Measurements from ENCODE around the gene ABCG4.
"Not testable (repeated sequence)": the region's sequence is repeated elsewhere in the genome, so short reads cannot be mapped to it uniquely, and the experiment has no call there.

The ABCG4 gene

DNA sequence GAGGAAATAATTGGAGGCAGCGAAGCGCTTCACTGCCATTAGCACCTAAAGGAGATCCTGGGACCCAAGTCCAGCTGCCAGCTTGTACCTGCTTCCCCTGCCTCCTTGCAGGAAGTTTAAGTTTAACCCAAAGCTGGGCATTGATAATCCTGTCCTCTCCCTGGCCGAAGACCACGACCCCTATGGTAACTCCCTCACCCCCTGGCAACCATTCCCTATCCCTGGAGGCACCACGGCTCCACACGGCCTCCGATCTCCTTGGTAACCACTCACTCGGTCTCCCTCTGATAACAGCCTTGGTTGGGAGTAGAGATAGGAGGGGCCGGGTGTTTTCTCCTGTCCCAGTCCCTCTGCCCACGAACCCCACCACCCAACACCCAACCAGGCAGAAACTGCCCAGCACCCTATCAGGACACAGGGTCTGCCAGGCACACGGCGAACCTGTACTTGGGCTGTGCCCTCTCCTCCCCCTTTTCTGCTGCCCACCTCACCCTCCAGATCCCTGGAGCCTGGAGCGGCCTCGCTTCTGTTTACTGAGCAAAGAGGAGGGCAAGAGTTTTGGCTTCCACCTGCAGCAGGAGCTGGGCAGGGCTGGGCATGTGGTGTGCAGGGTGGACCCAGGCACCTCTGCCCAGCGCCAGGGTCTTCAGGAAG, 37.3 kb downstream of the ABCG4 start:
- DNase-seq: no peak

DNA sequence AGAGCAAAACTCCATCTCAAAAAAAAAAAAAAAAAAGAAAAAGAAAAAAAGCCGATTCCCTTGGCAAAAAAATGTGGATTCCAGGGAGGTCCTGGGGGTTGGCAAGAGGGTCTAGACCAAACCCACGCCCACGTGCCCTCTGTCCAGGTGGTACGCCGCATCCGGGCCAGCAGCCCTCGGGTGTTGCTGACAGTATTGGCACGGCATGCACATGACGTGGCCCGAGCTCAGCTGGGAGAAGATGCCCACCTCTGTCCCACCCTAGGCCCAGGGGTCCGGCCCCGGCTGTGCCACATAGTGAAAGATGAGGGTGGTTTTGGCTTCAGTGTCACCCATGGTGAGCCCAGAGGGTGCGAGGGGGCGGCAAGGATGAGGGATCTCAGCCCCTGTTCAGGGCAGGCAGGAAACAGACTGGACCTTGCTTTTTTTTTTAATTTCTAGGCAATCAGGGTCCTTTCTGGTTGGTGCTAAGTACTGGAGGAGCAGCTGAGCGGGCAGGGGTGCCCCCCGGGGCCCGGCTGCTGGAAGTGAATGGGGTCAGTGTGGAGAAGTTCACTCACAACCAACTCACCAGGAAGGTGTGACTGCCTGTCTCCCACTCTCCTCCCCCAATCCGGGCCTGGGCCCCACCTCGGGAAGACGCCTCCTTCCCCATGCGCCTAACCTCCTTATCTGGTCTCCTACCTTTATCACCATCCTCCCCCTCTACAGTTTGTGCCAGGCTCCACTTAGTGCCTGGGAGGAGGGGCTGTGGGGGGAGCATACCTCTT, 38.5 kb downstream of the ABCG4 start:
- DNase-seq: no peak

DNA sequence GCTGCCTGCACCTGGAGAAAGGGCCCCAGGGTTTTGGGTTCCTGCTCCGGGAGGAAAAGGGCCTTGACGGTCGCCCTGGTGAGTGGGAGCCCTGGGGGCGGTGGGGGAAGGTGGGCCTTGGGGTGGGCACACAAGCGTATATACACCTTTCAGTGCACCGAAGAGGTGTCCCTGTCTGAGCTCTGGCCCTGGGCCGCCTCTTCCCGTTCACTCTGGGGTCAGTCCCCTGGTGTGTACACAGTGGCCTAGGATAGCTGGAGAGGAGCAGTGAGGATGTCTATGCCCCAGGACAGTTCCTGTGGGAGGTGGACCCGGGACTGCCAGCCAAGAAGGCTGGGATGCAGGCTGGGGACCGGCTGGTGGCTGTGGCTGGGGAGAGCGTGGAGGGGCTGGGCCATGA, 39.2 kb downstream of the ABCG4 start:
- DNase-seq: no peak

DNA sequence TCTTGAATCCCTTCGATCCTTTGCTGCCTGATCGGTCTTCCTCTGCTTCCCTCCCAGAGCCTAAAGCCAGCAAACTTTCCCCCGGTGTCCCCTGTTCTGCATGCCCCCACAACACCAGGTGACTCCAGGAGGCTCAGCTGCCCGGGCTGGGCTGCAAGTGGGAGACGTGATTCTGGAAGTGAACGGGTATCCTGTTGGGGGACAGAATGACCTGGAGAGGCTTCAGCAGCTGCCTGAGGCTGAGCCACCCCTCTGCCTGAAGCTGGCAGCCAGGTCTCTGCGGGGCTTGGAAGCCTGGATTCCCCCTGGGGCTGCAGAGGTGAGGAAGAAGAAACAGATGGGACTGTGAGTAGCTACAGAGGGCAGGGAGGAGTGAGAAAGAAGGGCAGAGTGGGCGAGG, 40.0 kb downstream of the ABCG4 start:
- no peak for DNase-seq

DNA sequence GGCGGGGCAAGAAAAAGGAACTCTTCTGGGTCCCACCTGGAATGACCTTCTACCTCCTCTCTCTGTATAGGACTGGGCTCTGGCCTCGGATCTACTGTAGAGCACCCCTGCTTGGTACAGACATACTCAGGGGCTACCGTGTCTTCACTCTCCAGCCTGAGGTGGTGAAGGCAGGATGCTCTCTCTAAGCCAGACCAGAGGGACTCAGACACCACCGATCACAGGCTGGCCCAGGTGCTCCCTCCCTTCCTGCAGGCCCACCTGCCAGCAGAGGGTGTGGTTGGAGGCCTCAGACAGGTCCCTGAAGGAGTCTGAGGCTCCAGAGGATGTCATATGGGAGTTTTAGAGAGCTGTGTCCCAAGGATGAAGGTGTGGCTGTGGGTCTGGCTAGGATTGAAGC, 40.5 kb downstream of the ABCG4 start:
- no peak for DNase-seq

DNA sequence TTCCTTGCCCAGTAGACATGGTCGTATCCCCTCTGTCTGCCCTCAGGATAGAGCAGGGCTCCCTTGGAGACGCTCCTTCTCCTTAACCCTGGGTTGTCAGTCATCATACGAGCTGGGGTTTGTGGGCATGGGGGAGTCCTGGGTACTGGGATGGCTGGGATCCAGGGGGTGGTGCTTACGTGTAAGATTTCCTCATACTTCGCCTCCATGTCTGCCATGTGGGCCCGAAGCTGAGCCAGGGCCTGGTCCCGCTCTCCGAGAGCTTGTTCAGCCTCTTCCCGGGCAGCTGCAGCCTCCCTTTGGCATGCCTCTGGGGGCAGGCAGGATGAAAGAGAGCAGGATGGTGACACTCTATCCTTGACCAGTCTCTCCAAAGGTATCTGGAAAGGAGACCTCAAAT, 41.7 kb downstream of the ABCG4 start:
- DNase-seq: no peak

DNA sequence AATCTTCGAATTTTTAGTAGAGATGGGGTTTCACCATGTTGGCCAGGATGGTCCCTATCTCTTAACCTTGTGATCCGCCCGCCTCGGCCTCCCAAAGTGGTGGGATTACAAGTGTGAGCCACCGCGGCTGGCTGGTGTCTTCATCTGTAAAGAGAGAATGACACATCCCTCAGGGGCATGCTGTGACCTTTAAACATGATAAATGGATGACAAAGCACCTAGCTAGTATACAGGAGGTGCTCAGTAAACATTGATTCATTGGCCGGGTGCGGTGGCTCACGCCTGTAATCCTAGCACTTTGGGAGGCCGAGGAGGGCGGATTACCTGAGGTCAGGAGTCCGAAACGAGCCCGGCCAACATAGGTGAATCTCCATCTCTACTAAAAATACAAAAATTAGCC, 42.4 kb downstream of the ABCG4 start:
- DNase-seq: not testable (repeated sequence)

DNA sequence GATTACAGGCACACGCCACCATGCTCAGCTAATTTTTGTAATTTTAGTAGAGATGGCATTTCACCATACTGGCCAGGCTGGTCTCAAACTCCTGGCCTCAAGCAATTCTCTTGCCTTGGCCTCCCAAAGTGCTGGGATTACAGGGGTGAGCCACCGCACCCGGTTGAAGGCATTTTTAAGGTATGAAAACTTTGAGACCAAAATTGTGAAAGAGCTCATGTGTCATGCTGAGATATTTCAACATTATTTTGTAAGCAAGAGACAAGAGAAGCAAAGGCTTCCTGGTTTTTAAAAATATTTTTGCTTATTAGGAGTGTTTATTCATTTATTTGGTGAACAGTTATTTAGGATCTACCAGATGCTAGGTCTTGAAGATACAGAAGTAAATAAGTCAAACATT, 43.3 kb downstream of the ABCG4 start:
- DNase-seq: no peak

DNA sequence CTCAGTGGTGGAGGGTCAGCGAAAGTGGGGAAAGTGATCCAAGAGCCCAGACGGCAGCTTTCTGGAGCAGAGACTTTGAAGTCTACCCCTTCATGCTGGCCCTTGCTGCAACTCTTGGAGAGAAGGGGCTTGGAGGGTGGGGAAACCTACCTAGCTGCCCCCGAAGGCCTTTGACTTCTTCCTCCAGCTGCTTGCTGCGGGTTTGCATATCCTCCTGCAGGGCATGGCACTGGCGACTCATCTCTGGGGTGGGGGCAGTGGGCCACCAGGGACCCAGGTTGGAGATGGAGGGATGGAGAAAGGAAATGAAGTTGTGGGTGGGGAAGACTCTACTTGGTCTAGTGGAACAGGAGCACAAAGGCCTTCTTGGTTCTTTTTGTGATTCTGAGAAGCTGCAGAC, 44.1 kb downstream of the ABCG4 start:
- no peak for DNase-seq

DNA sequence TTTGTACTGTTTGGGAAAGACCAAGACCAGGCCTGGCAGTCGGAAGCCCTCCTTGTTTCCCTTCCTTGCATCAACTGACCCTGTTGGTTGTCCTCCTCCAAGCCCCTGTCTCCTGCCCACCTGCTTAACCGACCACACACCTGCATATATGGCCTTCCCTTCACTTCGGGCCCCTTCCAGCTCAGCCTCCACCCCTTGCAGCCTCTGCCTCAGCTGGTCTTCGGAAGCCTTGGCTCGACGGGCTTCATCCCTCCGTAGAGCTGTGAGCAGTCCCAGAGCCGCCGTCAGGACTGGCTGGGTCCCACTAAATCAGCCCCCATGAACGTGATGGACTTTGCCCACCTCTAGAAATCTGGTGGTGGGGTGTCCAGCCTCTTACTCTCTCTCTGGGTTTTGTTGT, 44.8 kb downstream of the ABCG4 start:
- DNase-seq: no peak

DNA sequence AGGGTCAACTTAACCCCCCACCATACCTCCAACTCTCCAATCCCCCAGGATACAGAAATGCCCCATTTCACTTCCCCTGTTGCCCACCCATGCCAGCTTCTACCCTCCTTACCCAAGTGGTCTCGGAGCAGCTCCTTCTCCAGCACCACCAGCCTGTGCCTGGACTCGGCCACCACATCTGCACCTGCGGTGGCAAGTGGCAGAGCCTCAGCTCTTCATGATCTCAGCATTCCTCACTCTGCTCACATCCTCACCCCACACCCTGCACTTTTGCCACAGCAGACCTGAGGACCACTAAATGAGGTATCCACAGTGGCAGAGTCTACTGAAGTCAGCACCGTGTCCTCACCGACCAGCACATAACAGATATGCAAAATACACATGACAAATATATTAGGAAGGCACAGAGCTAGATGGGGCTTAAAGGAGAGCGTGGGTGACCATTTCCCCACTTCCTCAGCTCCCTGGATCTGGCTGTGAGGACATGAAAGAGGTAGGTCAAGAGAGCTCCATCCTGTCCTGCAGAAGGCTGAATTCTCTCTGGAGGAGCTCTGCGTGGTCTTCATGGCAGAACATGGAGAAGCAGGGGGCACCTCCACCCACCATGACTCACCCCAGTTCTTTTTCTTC, 46.1 kb downstream of the ABCG4 start:
- no peak for DNase-seq

DNA sequence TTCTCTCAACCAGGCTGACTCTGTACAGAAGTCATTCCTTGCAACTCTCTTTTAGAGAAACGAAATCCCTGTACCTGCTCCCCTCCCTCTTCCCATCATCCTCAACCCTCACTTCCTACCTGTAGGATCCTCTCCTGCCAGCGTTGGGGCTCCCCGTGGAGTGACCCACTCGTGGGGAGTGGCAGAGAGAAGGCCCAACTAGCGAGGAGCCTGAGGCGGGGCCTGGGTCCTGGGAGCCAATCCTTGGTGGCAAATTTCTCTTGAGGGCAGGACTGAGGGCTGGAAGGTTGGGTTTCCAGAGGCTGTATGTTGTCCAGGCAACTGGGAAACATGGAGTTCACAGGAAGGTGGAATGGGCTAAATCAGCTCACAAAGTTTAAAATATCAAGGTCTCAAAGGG, 46.8 kb downstream of the ABCG4 start:
- DNase-seq: peak; percentile 49

DNA sequence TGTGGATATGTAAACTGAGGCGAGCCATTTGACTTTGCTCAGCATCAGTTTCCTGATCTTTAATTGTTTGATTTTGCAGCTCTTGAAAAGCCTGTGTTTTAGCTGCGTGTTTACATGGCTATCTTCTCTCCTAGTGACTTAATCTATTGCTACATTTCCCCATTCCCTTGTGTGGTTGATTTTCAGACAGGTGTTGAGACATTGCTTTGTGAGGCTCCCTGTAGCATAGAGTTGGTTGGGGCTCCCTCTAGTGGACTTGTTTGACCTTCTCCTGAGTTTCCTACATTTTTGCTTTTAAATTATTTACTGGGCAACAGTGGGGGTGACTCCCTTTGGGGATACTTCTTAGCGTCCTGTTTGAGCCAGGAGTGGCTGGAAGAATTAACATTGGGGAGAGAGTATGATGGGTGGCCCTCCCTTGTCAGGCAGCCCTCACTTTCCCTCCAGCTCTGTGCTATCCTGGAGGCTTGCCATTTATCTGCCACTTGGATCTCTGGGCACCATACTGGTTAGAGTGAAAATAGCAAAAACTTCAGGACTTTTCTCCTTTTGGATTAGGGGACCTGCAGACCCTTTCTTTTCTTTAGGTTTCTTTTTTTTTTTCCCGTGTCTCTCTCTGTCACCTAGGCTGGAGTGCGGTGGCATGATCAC, 48.1 kb downstream of the ABCG4 start:
- DNase-seq: peak; percentile 74

DNA sequence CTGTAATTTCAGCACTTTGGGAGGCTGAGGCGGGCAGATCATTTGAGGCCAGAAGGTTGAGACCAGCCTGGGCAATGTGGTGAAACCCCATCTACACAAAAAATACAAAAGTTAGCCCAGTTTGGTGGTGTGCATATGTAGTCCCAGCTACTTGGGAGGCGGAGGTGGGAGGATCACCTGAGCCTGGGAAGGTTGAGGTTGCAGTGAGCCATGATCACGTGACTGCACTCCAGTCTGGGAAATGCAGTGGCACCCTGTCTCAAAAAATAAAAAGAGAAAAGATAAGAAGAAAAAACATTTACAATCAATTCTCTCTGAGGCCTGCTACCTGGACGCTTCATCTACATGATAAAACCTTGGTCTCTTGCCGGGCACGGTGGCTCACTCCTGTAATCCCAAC, 50.1 kb downstream of the ABCG4 start:
- no peak for DNase-seq

DNA sequence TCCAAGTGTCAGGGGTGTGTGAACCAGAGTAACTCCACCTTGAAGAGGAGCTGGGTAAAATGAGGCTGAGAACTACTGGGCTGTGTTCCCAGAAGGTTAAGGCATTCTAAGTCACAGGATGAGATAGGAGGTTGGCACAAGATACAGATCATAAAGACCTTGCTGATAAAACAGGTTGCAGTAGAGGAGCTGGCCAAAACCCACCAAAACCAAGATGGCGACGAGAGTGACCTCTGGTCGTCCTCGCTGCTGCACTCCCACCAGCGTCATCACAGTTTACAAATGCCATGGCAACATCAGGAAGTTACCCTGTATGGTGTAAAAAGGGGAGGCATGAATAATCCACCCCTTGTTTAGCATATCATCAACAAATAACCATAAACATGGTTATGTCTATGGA, 52.4 kb downstream of the ABCG4 start:
- DNase-seq: not testable (repeated sequence)

DNA sequence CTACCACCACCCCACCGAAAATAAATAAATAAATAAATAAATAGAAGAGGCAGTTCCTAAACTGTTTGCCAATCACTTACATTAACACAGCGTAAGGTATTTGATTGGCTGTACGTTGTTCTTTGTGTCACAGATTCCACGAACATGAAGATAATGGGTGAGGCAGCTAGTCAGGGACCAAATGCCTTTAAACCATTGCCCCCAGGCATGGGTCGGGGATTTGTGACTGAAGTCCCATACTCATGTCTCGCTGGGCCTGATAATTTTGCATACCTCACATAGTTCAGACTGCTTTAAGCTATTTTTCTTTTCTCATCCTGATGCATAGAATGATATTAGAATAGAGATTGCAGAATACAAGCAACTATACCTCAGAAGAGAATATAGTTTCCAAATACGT, 53.7 kb downstream of the ABCG4 start:
- DNase-seq: no peak

DNA sequence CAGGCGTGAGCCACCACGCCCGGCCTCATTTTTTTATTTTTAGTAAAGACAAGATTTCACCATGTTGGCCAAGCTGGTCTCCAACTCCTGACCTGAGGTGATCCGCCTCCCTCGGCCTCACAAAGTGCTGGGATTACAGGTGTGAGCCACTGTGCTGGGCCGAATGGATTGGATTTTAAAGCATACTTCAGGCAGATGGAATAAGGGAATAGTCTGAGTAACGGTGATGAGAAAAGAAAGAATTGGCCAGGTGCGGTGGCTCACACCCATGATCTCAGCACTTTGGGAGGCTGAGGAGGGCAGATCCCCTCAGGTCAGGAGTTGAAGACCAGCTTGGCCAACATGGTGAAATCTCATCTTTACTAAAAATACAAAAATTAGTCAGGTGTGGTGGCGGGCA, 55.2 kb downstream of the ABCG4 start:
- no peak for DNase-seq

DNA sequence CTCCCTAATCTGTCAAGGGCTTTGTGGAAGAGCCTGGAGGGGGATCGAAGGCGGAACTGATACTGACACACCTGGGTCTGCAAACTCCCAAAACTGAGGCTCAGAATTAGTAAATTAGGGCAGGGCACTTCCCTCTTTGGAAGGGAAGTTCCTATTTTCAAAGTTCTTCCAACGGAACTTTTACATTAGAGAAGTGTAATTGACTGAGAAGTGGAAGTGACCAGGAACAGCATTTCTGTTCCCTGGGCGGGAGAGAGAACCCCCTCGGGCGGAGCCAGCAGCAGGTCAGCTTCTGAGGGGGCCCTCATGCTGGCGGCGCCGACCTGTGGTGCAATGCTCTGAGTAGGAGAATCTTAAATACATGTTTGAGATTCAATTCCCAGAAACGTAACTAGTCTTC, 56.2 kb downstream of the ABCG4 start:
- no peak for DNase-seq

DNA sequence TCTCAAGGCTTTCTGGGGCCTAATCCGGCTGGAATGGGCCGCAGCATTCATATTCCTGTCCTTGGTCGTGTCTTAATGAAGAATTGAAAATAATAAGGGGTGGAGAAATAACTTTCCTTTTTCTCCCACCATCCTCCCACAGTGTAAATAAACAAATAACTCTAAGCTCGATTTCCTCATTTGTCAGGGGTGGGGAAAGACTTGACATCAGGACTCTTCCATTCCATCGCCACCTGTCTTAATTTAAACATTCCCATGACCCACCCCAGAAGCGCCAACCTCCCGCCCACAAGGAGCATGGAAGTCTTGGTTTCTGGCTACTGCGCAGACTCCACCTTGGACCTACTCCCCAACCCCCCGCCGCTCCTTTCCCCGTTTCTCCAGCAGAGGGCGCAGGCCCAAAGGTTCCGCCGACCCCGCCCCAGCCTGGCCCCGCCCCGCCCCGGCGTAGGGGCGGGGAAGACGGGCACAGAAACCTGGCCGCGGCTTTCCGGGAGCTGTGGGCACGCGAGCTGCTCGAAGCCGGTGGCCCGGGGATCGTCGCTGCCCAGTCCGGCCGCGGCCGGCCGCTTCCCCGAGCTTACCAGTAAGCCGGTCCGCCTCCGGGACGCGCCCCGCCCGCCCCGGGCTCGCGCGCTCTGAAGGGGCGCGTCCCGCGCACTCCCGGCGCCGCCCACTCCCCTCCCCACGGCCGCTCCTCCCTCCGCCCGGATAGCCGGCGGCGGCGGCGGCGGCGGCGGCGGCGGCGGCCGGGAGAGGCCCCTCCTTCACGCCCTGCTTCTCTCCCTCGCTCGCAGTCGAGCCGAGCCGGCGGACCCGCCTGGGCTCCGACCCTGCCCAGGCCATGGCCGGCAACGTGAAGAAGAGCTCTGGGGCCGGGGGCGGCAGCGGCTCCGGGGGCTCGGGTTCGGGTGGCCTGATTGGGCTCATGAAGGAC, 57.0 kb downstream of the ABCG4 start, which contains the start of gene CBL:
Gene CBL (plus strand): TSS at position 766 of the 937 bp plus-strand sequence. CDS start 79 bp downstream, at position 845.
- DNase-seq: peak; percentile 90

DNA sequence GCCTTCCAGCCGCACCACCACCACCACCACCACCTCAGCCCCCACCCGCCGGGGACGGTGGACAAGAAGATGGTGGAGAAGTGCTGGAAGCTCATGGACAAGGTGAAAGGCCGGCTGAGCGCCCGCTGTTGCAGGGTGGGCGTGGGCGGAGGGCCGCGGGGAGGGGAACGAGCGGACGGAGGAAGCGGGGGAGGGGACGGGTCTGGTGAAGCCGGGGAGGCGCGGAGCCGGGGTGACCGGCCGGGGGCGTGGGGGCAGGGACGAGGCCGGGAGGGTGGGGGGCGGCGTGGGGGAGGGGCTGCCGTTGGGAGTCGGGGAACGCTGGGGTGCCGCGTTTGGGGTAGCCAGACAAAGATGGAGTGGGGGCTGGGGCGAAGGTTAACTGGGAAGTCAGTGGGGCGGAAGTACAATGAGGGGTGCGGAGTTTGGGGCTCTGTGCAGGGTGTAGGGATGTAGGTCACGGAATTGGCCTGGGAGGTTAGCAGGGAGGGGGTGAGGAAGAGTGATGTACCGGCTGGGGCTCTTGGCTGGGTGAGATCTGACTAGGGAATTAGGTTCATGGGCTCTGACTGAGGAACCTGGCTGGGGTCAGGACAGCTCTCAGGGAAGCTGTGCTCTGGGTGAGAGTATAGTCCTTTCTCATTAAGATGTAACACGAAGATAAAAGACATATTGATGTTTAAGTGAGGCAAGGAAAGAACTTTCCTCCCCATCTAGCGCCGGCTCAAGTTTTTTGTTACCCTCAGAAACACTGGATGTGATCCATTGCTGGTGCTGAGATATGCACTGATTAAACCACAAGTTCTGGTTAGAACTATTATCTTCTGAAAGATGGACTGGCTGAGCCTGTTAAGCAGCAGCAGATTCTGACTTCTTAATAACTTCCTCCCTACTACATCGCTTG, 57.9 kb downstream of the ABCG4 start:
- DNase-seq: no peak

DNA sequence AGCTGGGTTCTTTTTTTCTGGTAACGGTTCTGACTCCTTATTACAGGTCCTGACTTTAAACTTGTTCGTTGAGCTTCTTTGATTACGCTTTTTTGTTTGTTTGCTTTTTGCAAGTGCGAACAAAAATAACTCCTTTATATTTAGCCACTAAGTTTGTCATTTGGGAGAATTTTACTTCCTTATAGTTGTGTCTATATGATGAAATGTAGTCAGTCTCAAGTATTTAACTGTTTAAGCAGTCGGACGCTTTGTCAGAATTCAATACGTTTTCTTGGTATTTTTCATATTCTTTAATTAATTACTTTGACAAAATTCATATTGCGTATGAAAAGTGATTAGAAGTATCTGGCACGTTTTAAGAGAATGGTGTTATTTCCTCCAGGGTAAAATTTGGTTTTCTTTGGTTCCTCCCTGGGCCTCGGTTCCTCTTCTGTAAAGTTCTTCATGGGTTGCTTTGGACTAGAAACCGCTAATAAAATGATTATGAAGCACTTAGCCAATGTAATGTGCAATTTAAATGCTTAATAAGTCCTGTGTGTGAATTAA, 58.6 kb downstream of the ABCG4 start:
- DNase-seq: no peak

Data from fibroblast of skin of scalp (primary cell).